ENCODE results near the gene LRRC46. TPM values are rescaled to one million over a fixed set of nuclear protein-coding genes. Genes with fewer than 3 reads are reported as not detected.

The LRRC46 gene
- total and polyA plus RNA-seq, 9 of the 15 experiments (the other 6 are each of a cell fraction or from before 2014, with no cell fraction given) = 0.39 to 1.4 (median 0.53) TPM; not detected in 1

DNA sequence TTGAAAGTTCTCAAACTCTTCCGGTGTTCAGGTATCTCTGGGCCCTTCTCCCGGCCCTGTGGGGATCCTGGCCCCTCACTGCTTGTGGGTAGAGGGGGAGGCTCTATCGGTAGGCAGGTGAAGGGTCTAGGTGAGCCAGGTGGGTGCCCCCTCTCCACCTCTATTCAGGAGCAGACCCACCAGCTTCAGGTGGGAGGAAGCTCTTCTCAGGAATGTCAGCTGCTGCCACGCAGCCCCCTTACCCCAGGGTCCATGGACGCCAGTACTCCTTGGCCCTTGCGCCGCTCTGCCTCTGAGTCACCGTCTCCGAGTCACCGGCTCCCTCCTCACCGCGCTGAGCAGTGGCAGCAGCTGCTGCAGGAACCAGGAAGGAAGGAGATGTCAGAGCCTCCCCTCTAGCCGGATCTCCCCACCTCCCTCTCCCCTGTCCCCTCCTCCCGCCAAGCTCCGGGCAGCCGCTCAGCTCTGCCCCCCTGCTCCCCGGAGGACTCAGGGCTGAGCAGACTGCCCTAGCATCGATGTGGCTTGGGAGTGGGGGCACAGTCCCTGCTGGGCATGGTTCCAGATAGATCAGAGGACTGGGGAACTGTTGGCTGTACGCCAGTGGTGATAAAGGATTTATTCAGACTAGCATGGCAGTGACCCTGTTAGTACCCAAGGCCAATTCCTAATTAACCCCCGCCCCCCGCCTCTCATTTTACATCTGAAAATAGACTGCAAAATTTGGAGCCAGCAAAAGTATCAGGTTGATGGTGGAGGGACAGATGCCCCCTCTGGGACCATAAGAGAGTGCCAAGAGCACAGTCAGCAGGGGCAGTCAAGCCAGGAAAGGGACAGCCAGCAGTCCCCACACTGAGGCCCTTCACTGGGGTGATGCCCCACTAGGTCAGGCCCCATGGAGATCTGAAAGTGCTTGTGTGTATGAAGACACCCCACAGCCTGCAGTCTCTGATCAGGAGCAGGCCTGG lies 9.8 kb upstream of the LRRC46 start, which contains the start of gene OSBPL7 (continued):
- no peak for TF ChIP-seq TCFL5 (CRISPR knock-in tag; conservative IDR thresholded peaks at IDR 0.05)
- TF ChIP-seq, protein P1, sequence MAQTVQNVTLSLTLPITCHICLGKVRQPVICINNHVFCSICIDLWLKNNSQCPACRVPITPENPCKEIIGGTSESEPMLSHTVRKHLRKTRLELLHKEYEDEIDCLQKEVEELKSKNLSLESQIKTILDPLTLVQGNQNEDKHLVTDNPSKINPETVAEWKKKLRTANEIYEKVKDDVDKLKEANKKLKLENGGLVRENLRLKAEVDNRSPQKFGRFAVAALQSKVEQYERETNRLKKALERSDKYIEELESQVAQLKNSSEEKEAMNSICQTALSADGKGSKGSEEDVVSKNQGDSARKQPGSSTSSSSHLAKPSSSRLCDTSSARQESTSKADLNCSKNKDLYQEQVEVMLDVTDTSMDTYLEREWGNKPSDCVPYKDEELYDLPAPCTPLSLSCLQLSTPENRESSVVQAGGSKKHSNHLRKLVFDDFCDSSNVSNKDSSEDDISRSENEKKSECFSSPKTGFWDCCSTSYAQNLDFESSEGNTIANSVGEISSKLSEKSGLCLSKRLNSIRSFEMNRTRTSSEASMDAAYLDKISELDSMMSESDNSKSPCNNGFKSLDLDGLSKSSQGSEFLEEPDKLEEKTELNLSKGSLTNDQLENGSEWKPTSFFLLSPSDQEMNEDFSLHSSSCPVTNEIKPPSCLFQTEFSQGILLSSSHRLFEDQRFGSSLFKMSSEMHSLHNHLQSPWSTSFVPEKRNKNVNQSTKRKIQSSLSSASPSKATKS (CRISPR knock-in tag; IDR thresholded peaks at IDR 0.05) = no peak
- TF ChIP-seq RBBP5 (IDR thresholded peaks at IDR 0.05; ENCODE audit: borderline replicate concordance, insufficient read depth, low read length, poor library complexity, severe bottlenecking) = peak; percentile 29
- TF ChIP-seq KLF16 (IDR thresholded peaks at IDR 0.05) = peak; percentile 6; the same call in 1 of the 2 replicates
- peak; percentile 76 for TF ChIP-seq POLR2AphosphoS5 (IDR thresholded peaks at IDR 0.05; ENCODE audit: control insufficient read depth, insufficient read depth, low read depth, low read length)
- no peak; the same call in none of the 2 replicates for TF ChIP-seq NBN (IDR thresholded peaks at IDR 0.05; ENCODE audit: low read depth)
- TF ChIP-seq ZNF449 (CRISPR knock-in tag; IDR thresholded peaks at IDR 0.05) = no peak
- no peak for TF ChIP-seq HNRNPK (IDR thresholded peaks at IDR 0.05; ENCODE audit: low read depth, low read length, poor library complexity, severe bottlenecking)
- TF ChIP-seq MEF2D (tag; conservative IDR thresholded peaks at IDR 0.05; ENCODE audit: low read depth) = 0 out of 2 replicates have a peak, but pooled peaks have one; percentile 19
- TF ChIP-seq TEAD1 (CRISPR knock-in tag; IDR thresholded peaks at IDR 0.05) = 0 out of 4 replicates have a peak, but pooled peaks of 1 of the 2 experiments have one; percentile 41
- no peak for TF ChIP-seq ZNF174 (CRISPR knock-in tag; IDR thresholded peaks at IDR 0.05)
- no peak for TF ChIP-seq LARP7 (IDR thresholded peaks at IDR 0.05)
- TF ChIP-seq CHD2 (IDR thresholded peaks at IDR 0.05; ENCODE audit: low read depth, low read length) = no peak
- TF ChIP-seq MAFK (IDR thresholded peaks at IDR 0.05; ENCODE audit: low read length) = no peak
- no peak for TF ChIP-seq NFE2L1 (tag; IDR thresholded peaks at IDR 0.05; ENCODE audit: borderline replicate concordance, low read depth)
- no peak for TF ChIP-seq PYGO2 (tag; IDR thresholded peaks at IDR 0.05)
- no peak for TF ChIP-seq MCM5 (IDR thresholded peaks at IDR 0.05; ENCODE audit: low read depth)
- no peak; the same call in 1 of the 2 replicates for TF ChIP-seq FOXP1 (CRISPR knock-in tag; IDR thresholded peaks at IDR 0.05)
- TF ChIP-seq ELK3 (CRISPR knock-in tag; IDR thresholded peaks at IDR 0.05) = no peak
- TF ChIP-seq NRF1 (conservative IDR thresholded peaks at IDR 0.05 in 1 of 2, IDR thresholded peaks at IDR 0.05 in 1 of 2) = peak; percentile 73 to 80
- no peak for TF ChIP-seq ZNF668 (CRISPR knock-in tag; IDR thresholded peaks at IDR 0.05)
- TF ChIP-seq, protein P2, sequence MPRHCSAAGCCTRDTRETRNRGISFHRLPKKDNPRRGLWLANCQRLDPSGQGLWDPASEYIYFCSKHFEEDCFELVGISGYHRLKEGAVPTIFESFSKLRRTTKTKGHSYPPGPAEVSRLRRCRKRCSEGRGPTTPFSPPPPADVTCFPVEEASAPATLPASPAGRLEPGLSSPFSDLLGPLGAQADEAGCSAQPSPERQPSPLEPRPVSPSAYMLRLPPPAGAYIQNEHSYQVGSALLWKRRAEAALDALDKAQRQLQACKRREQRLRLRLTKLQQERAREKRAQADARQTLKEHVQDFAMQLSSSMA (CRISPR knock-in tag; IDR thresholded peaks at IDR 0.05) = no peak
- no peak for TF ChIP-seq GATAD2B (IDR thresholded peaks at IDR 0.05; ENCODE audit: borderline replicate concordance)
